Stimulated activated memory B cell treated with anti-CD40 and anti-IgM and Interleukin-4, amounts not matched to agents 10 μg/mL and 1 μg/mL and 100 μg/mL, for 72 hours (primary cell): Measurements from ENCODE around the gene SERGEF.

Experiments used
- ATAC-seq: fragments of 150-1000 bp; cut with Tn5 transposase; 2 replicates; pipeline ENCODE4 v1.10.0; 2021
- H3K27ac Mint-ChIP-seq: one replicate; pipeline ENCODE4 v1.8.0; 2022; ENCODE audit warnings: mild to moderate bottlenecking, mixed read lengths
- H3K27me3 Mint-ChIP-seq: one replicate; pipeline ENCODE4 v1.8.0; 2022; ENCODE audit warnings: mixed read lengths
- H3K36me3 Mint-ChIP-seq: one replicate; pipeline ENCODE4 v1.8.0; 2022; ENCODE audit warnings: mixed read lengths
- H3K4me1 Mint-ChIP-seq: one replicate; pipeline ENCODE4 v1.8.0; 2022; ENCODE audit warnings: mixed read lengths
- H3K4me3 Mint-ChIP-seq: one replicate; pipeline ENCODE4 v1.8.0; 2022; ENCODE audit warnings: mild to moderate bottlenecking, moderate library complexity, mixed read lengths
- H3K9me3 Mint-ChIP-seq: one replicate; pipeline ENCODE4 v1.8.0; 2022; ENCODE audit warnings: mixed read lengths

Gene SERGEF

DNA sequence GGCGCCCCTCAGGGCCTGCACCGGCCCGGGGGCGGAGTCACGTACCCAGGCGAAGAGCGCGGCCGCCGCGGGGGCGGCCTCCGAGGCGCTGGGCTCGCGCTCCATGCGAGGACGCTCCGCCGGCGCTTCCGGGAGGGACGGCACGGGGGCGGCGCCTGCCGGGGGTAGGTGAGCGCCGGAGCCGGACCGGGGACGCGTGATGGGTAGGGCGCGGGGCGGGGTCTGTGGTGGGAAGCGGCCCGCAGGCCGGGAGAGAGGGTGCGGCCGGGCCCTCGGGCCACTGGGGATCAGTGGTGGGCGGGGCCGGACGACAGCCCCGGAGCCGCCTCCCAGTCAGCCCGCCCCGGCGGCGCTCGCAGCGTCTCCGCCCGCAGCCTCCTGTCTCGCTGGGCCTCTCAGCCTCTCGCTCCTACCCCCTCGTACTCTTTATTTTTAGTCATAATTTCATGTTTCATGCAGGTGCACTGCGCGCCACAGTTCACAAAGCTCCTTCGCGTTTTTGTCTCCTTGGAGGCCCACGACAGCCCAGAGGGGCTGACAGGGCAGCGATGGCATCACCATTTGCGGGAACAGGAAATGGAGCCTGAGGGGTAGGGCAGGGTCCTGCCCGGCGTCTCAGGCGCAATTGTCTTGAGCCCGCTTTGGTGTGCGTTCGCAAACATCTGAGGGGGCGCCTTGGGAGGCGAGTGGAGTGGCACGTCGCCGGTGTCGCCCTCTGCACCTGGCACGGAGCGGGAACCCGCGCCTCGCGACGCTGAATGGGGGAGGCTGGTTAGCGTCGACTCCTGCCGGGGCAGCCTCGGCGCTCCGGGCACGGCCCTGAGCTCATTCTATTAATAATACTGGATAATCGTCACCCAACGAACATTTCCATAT lies at the start of gene SERGEF:
TSS of gene SERGEF (minus strand) at position 142 of the 876 bp plus-strand sequence. CDS start at position 105, 37 bp downstream.
- H3K9me3 Mint-ChIP-seq: no peaks in the 10 kb centered on the region
- H3K4me1 Mint-ChIP-seq: peaks cover 41% of the 10 kb centered on the region
- no peaks in the 10 kb centered on the region for H3K27me3 Mint-ChIP-seq
- no peaks in the 10 kb centered on the region for H3K36me3 Mint-ChIP-seq
- peak; percentile 98 for ATAC-seq
- H3K4me3 Mint-ChIP-seq: peak within 1 kb of the TSS; percentile 99
- peak within 1 kb of the TSS; percentile 90 for H3K27ac Mint-ChIP-seq

DNA sequence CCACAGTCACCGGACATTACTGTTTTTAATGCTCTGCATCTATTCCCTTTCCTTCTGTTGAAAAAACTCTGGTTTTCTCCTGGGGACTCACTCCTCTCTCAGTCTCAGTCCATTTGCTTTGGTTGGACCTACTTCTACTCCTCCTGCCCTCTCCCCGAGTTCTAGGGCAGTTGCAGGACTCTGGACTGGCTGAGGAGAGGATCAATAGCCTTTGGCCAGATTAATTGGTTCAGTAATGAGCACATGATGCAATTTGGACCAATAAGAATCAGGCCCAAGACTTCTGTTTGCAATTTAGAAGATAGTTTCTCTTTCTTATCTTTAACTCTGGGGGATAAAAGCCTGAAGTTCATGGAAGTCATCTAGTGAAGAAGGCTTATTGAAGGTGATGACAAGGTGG lies 48.5 kb upstream of the SERGEF start:
- Mint-ChIP-seq H3K36me3 (no peaks in the 10 kb centered on the region), H3K27me3 (no peaks in the 10 kb centered on the region), H3K4me1 (no peaks in the 10 kb centered on the region), H3K4me3 (no peak overlapping the region), H3K9me3 (no peaks in the 10 kb centered on the region), H3K27ac (no peak overlapping the region)
- no peak for ATAC-seq

DNA sequence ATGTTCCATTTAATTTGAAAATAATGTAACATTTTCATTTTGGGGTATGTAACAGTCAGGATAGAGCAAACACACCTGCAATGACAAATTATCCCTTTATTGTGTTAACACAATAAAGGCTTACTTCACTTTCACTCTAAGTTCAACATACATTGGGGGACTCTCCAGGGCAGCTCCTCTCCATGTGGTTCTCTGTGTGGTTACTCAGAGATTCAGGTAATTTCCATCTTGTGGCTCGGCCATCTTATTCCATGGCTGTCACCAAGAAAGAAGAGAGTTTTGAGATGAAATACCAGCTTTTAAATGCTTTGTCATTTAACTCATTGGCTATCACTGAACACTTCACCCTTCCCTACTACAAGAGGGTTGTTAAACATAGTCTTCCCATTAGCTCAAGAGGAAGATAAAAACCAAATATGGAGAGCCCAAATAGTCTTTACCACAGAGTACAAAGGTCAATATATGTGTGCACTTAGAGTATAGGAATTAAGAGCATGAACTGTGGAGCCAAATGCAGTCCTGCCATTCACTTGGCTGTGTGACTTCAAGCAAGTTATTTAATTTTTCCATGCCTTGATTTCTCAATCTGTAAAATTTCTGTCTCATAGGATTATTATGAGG lies 43.8 kb upstream of the SERGEF start:
- Mint-ChIP-seq H3K4me1 (no peaks in the 10 kb centered on the region), H3K36me3 (peaks cover 12% of the 10 kb centered on the region), H3K9me3 (no peaks in the 10 kb centered on the region), H3K27ac (no peak overlapping the region), H3K27me3 (no peaks in the 10 kb centered on the region), H3K4me3 (no peak overlapping the region)
- no peak for ATAC-seq

DNA sequence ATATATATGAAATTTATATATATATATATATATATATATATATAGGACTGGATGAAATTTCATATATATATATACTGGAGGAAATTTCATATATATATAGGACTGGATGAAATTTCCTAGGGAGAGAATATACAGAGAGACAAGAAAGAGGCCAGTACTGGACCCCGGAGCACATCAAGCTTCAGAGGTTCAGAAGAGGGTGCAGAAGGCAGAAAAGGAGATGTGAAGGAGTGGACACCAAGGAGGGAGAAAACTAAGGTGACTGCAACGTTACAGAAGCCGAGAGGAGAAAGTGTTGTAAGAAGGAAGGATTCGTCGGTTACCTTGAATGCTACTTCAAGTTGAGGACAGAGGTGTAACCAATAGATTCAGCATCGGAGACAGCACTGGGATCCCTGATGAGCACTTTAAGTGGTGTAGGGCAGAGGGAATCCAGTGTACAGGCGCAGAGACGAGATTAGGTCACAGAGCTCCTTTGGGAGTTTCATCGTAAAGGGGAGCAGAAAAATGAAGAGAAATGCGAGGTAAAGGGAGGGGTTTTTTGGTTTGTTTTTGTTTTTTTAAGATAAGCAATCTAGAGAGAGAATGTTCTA lies 41.8 kb upstream of the SERGEF start:
- Mint-ChIP-seq H3K36me3 (peaks cover 12% of the 10 kb centered on the region), H3K4me1 (no peaks in the 10 kb centered on the region), H3K27ac (no peak overlapping the region), H3K4me3 (no peak overlapping the region), H3K27me3 (no peaks in the 10 kb centered on the region), H3K9me3 (no peaks in the 10 kb centered on the region)
- ATAC-seq: no peak

DNA sequence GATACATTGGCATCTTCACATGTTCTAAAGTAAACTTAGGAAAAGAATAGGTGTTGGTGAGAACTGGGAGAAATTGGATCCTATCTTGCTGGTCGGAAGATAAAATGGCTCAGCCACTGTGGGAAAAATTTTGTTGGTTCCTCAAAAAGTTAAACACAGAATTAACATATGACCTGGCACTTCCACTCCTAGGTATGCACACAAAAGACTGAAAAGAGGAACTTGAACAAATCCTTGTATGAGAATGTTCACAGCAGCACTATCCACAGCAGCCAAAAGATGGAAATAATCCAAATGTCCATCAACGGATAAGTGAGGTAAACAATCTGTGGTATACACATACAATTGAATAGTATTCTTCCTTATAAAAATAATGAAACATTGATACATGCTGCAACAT lies 38.0 kb upstream of the SERGEF start:
- peaks cover 9% of the 10 kb centered on the region for H3K9me3 Mint-ChIP-seq
- no peaks in the 10 kb centered on the region for H3K4me1 Mint-ChIP-seq
- no peak for ATAC-seq
- peaks cover 18% of the 10 kb centered on the region for H3K27me3 Mint-ChIP-seq
- no peak overlapping the region for H3K27ac Mint-ChIP-seq
- peaks cover 27% of the 10 kb centered on the region for H3K36me3 Mint-ChIP-seq
- no peak overlapping the region for H3K4me3 Mint-ChIP-seq

DNA sequence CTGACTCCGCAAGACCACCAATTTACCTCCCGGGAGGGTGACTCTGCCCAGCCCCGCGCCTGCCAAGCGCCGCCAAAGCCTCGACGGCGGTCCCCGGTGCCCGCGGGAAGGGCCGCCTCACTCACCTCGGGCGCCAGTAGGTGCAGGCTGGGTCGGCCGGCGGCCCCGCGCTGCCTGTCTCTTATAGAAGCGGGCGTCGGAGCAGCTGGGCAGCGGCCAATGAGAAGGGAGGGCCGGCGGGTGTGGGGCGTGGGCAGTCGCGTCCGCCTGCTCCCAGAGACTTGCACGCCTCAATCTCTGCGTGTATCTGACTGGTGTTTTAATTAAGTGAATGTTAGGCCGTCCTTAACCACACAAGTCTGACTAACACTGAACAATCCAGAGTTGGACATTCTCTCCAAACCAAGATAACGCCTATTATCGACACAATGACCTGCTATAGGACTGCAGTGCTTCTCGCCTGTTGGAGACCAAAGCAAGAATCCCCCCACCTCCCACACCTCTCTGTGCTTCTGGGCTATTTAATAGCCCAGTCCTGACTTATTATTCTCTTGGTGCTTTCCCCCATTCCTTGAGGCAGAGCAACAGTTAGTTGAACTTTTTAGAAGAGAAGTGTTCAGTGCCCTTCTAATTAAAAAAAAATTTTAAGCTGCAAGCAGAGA lies 33.4 kb upstream of the SERGEF start, which contains the start of gene TPH1:
TSS of gene TPH1 (minus strand) at position 154 of the 662 bp plus-strand sequence. CDS start 5,507 bp downstream, outside the sequence.
- Mint-ChIP-seq H3K4me3 (no peak within 1 kb of the TSS), H3K36me3 (peaks cover 27% of the 10 kb centered on the region), H3K9me3 (peaks cover 9% of the 10 kb centered on the region), H3K27me3 (peaks cover 36% of the 10 kb centered on the region), H3K27ac (no peak within 1 kb of the TSS), H3K4me1 (no peaks in the 10 kb centered on the region)
- ATAC-seq: no peak

DNA sequence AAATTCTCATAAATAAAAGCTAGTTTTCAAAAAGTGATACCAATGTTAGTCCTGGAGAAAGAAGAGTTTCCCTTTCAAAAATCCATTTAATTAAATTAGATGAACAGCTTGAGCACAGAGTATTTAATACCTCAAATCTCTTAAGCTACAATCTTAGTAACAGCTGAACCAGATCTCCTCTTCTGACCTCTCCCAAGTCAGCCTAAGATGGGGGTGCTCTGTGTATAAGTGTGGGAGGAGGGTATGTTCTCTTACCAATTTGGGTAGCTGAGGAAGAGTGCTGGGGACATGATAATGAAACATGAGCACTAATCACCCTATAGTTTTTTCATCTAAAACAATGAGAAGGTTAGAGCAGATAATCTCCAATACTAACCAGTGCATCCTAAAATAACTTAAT lies 23.6 kb upstream of the SERGEF start:
- no peak overlapping the region for H3K4me3 Mint-ChIP-seq

DNA sequence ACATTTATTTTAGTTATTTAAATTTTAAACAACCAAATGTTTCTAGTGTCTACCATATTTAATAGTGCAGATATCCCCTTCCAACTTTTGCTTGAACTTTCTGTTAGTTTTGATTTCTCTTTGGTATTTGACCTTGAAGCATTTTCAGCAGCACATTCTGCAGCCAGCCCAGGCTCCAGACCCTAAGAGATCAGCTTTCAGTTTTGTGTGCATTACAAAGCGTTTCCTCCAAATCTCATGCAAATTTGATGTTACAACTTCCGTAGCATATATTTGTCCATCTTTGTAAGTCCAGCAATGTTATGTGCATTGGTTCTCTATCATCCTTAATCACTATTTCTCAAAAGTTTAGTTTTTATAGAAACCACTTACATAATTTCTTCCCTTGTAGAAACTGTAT lies 14.6 kb upstream of the SERGEF start:
- H3K4me1 Mint-ChIP-seq: no peaks in the 10 kb centered on the region
- no peak overlapping the region for H3K4me3 Mint-ChIP-seq
- ATAC-seq: no peak
- H3K27me3 Mint-ChIP-seq: no peaks in the 10 kb centered on the region
- H3K9me3 Mint-ChIP-seq: no peaks in the 10 kb centered on the region
- no peaks in the 10 kb centered on the region for H3K36me3 Mint-ChIP-seq
- H3K27ac Mint-ChIP-seq: no peak overlapping the region

More for the DNA sequence above, 23.6 kb upstream of the SERGEF start:
- Mint-ChIP-seq H3K9me3 (no peaks in the 10 kb centered on the region), H3K4me1 (no peaks in the 10 kb centered on the region), H3K27me3 (no peaks in the 10 kb centered on the region), H3K36me3 (no peaks in the 10 kb centered on the region), H3K27ac (no peak overlapping the region)
- no peak for ATAC-seq

DNA sequence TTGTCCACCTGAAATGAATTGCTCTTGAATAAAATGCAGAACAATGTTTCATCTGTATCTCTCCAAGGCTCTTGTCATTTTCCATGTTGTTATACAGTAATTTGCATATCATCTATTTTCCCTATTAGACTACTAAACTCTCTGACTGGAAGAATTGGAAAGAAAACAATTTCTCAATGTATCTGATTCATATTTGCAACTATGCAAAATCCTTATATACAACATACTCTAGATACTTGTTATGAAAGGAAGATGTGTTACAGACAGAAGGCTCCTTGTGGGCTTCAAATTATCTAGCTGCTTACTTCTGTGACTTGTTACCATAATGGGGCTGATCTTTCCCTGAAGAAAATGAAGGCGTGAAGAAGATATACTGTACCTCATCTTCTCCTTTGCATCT lies 9.6 kb upstream of the SERGEF start:
- no peaks in the 10 kb centered on the region for H3K27me3 Mint-ChIP-seq
- no peaks in the 10 kb centered on the region for H3K4me1 Mint-ChIP-seq
- H3K36me3 Mint-ChIP-seq: no peaks in the 10 kb centered on the region
- no peak for ATAC-seq
- H3K9me3 Mint-ChIP-seq: no peaks in the 10 kb centered on the region
- no peak overlapping the region for H3K27ac Mint-ChIP-seq
- no peak overlapping the region for H3K4me3 Mint-ChIP-seq

DNA sequence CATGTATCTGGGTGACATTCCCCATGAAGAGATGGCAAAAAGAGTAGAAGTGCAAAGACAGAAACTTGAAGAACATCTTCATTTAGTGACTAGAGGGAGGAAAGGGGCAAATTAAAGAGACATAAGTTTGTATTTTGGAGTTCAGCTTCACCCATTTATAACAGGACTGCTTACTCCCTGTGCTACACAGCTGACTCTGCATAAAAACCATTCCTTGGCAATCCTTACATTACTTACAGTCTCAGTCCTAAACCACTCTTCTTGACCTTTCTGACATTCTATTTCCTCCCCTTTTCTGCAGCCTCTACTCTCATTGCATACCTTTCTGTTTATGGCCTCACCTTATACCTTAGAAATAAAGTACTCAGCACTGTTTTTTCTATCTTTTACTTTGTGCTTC lies 6.8 kb upstream of the SERGEF start:
- Mint-ChIP-seq H3K9me3 (no peaks in the 10 kb centered on the region), H3K36me3 (no peaks in the 10 kb centered on the region), H3K4me3 (no peak overlapping the region), H3K4me1 (peaks cover 6% of the 10 kb centered on the region), H3K27ac (no peak overlapping the region), H3K27me3 (no peaks in the 10 kb centered on the region)
- no peak for ATAC-seq

DNA sequence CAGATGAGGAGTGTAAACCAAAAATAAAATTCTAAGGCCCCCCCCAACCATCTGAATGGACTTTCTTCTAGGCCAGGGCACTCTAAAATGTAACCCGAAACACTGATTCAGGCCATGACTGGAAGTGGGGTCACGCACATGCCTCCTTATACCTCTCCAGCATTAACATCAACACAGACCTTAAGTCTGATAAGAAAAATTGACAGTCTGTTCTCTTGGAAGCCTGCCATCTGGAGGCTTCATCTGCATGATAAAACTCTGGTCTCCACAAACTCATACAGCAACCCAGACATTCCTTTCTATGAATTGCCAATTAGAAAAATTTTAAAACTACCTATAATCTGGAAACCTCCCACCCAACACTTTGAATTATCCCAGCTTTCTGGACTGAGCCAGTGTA lies 3.9 kb upstream of the SERGEF start:
- H3K4me3 Mint-ChIP-seq: no peak overlapping the region
- no peaks in the 10 kb centered on the region for H3K36me3 Mint-ChIP-seq
- no peaks in the 10 kb centered on the region for H3K9me3 Mint-ChIP-seq
- no peak overlapping the region for H3K27ac Mint-ChIP-seq
- no peak for ATAC-seq
- peaks cover 24% of the 10 kb centered on the region for H3K4me1 Mint-ChIP-seq
- no peaks in the 10 kb centered on the region for H3K27me3 Mint-ChIP-seq

DNA sequence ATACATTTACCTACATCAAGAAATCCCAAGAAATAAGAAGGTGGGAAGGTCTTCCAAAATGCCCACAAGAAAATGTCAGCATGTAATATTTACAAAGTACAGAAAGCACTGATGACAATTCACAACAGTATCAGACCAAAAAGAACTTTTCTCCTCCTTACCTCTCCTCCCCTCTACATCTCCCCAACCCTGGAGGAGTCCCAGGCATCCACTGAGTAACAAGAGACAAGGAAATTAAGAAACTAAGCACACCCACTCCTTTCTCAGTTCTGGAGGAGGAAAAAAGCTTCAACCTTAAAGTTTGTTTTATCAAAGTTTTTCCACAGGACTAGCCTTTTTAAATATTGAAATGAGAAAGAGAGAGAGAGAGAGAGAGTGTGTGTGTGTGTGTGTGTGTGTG lies 2.0 kb upstream of the SERGEF start:
- Mint-ChIP-seq H3K36me3 (no peaks in the 10 kb centered on the region), H3K27ac (peak overlapping the region; percentile 25), H3K4me3 (peak overlapping the region; percentile 19), H3K4me1 (peaks cover 41% of the 10 kb centered on the region), H3K27me3 (no peaks in the 10 kb centered on the region), H3K9me3 (no peaks in the 10 kb centered on the region)
- ATAC-seq: no peak

DNA sequence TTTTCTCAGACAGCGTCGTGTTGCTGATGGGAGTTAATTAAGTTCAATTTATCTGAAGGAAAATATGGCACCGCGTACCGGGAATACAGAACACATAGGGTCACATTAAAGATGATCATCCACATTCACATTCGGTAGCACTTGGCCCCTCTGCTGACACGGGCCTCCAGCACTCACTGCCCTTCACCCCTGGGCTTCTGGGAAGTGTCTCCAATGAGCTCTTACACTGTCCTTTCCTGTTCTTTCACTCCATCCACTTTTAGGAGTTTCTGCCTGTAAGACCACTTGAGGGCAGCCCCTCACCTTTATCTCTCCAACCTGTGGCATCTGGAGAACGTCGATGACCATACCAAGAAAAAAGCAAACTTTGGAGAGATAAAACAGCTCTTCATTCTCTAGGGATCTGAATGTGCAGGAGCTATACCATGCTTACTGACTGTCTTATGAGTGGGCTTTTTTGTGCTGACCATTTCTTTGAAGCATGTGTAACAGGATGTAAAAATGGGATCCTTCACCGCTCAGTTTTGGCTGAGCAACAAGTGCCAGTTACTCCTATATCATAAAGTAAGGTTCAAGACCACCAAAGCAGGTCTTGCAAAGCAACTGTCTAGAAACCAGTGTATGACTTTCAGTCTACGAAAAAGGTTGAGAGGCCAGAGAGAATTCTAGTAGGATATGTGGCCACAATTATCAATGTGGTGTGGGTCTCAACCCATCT lies 1.1 kb upstream of the SERGEF start:
- H3K4me1 Mint-ChIP-seq: peaks cover 41% of the 10 kb centered on the region
- ATAC-seq: no peak
- H3K36me3 Mint-ChIP-seq: no peaks in the 10 kb centered on the region
- H3K4me3 Mint-ChIP-seq: peak overlapping the region; percentile 99
- peak overlapping the region; percentile 90 for H3K27ac Mint-ChIP-seq
- no peaks in the 10 kb centered on the region for H3K9me3 Mint-ChIP-seq
- no peaks in the 10 kb centered on the region for H3K27me3 Mint-ChIP-seq

DNA sequence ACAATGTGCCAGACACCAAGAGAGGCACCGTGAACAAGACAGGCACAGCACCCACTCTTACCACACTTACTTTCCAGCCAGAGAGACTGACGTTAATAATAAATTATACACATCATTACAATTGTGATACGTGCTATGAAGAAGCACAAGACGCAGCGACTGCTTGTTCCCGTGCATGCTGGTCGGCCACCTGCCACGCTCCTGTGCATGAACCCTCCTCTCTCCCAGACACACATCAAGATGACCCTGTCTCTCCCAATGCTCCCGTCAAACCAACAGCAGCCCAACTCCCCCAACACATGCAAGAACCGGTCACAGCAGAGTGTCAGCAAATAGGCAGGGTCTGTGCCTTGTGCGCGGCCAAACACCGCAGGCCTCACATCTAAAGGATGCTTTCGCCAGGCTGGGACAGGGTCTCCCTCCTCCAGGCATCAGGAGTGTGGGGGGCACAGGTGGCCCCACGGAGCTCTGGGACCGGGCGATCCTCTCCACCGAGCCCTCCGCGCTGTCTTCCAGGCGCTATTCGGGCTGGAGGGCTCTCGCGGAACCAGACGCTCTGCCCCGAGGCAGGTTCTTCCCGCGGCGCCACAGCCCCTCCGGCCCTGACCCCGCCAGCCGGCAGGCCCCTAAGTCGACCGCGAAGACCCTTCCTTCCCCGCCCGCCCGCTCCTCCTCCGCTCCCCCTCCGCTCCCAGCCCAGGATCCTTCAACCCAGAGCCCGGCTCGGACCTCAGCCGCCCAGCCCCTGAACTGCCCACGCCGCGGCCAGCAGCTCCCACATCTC lies 533 bp downstream of the SERGEF start:
- no peaks in the 10 kb centered on the region for H3K36me3 Mint-ChIP-seq
- peak overlapping the region; percentile 99 for H3K4me3 Mint-ChIP-seq
- H3K4me1 Mint-ChIP-seq: peaks cover 41% of the 10 kb centered on the region
- H3K27ac Mint-ChIP-seq: peak overlapping the region; percentile 90
- no peaks in the 10 kb centered on the region for H3K27me3 Mint-ChIP-seq
- peak; percentile 2 for ATAC-seq
- H3K9me3 Mint-ChIP-seq: no peaks in the 10 kb centered on the region
